ENCODE data around the gene SEMA3C. TPM values are rescaled to one million over a fixed set of nuclear protein-coding genes. Genes with fewer than 3 reads are reported as not detected.

SEMA3C gene
- total RNA-seq, 1 experiment from 2014 or later, result 116 TPM

GRCh38 chr7:80736371-80737125 is 182.3 kb downstream of the SEMA3C start:
- peak; percentile 94 for DNase-seq (ENCODE audit: low read depth)

- DNase-seq (ENCODE audit: low read depth), result no peak
Observed at GRCh38 chr7:80735330-80735729, 183.5 kb downstream of the SEMA3C start.

- DNase-seq (ENCODE audit: low read depth), result no peak
Observed at GRCh38 chr7:80734011-80734410, 184.8 kb downstream of the SEMA3C start.

- no peak for DNase-seq (ENCODE audit: low read depth)
Observed at GRCh38 chr7:80733333-80733915, 185.4 kb downstream of the SEMA3C start.

- DNase-seq (ENCODE audit: low read depth), result no peak
Observed at GRCh38 chr7:80732630-80733029, 186.2 kb downstream of the SEMA3C start.

- DNase-seq (ENCODE audit: low read depth), result no peak
Observed at GRCh38 chr7:80731281-80731680, 187.6 kb downstream of the SEMA3C start.

GRCh38 chr7:80729591-80730320 is 189.1 kb downstream of the SEMA3C start:
- DNase-seq (ENCODE audit: low read depth), result peak; percentile 89

GRCh38 chr7:80726666-80727065 is 192.2 kb downstream of the SEMA3C start:
- no peak for DNase-seq (ENCODE audit: low read depth)

- DNase-seq (ENCODE audit: low read depth), result no peak
Observed at GRCh38 chr7:80725181-80725611, 193.7 kb downstream of the SEMA3C start.

GRCh38 chr7:80724249-80724871 is 194.5 kb downstream of the SEMA3C start:
- peak; percentile 69 for DNase-seq (ENCODE audit: low read depth)

GRCh38 chr7:80722616-80723195 is 196.1 kb downstream of the SEMA3C start:
- peak; percentile 100 for DNase-seq (ENCODE audit: low read depth)

GRCh38 chr7:80721883-80722615 is 196.8 kb downstream of the SEMA3C start:
- peak; percentile 84 for DNase-seq (ENCODE audit: low read depth)

GRCh38 chr7:80720146-80720545 is 198.7 kb downstream of the SEMA3C start:
- no peak for DNase-seq (ENCODE audit: low read depth)

GRCh38 chr7:80719261-80719660 is 199.6 kb downstream of the SEMA3C start:
- peak; percentile 85 for DNase-seq (ENCODE audit: low read depth)

GRCh38 chr7:80711531-80711930 is 207.3 kb downstream of the SEMA3C start:
- peak; percentile 81 for DNase-seq (ENCODE audit: low read depth)

GRCh38 chr7:80708123-80708522 is 210.7 kb downstream of the SEMA3C start:
- DNase-seq (ENCODE audit: low read depth), result no peak

- no peak for DNase-seq (ENCODE audit: low read depth)
Observed at GRCh38 chr7:80707318-80707717, 211.5 kb downstream of the SEMA3C start.

GRCh38 chr7:80705130-80705781 is 213.6 kb downstream of the SEMA3C start:
- DNase-seq (ENCODE audit: low read depth), result no peak

GRCh38 chr7:80703272-80703671 is 215.6 kb downstream of the SEMA3C start:
- DNase-seq (ENCODE audit: low read depth), result peak; percentile 48

- DNase-seq (ENCODE audit: low read depth), result peak; percentile 68
Observed at GRCh38 chr7:80699721-80700256, 219.1 kb downstream of the SEMA3C start.
